ENCODE data around the gene KRTAP3-2. TPM values are rescaled to one million over a fixed set of nuclear protein-coding genes. Genes with fewer than 3 reads are reported as not detected.

KRTAP3-2 gene
- total RNA-seq, 1 donor = not detected

GRCh38 chr17:40950176-40950575 lies 49.5 kb downstream of the KRTAP3-2 start:
- no peak for DNase-seq (ENCODE audit: low read depth)
- no peak for TF ChIP-seq CTCF (IDR thresholded peaks at IDR 0.05; ENCODE audit: insufficient read depth, low read depth, low read length)
- no peak overlapping the region for H3K4me3 ChIP-seq (ENCODE audit: low read depth, low read length)

- DNase-seq (ENCODE audit: low read depth) = no peak
- TF ChIP-seq CTCF (IDR thresholded peaks at IDR 0.05; ENCODE audit: insufficient read depth, low read depth, low read length) = no peak
- H3K4me3 ChIP-seq (ENCODE audit: low read depth, low read length) = no peak overlapping the region
These were observed 50.3 kb downstream of the KRTAP3-2 start for GRCh38 chr17:40949418-40949817.

Small RNAs within 50 kb of the gene (small RNA-seq; reads per million reads assigned to genes)
- not detected for gene KRTAP3-4P

Other genes with a start within 250 kb of the KRTAP3-2 start
- gene KRT25, start 244.6 kb downstream of the KRTAP3-2 start, total RNA-seq = not detected in 2 replicates
- not detected in 2 replicates for gene KRT26, start 227.7 kb downstream of the KRTAP3-2 start, total RNA-seq
- gene KRT27, start 217.4 kb downstream of the KRTAP3-2 start, total RNA-seq = not detected in 2 replicates
- not detected in 2 replicates for gene KRT28, start 199.9 kb downstream of the KRTAP3-2 start, total RNA-seq
- gene KRT10, start 177.3 kb downstream of the KRTAP3-2 start, total RNA-seq = 3.0 and 3.2 TPM in 2 replicates
- gene KRT12, start 132.7 kb downstream of the KRTAP3-2 start, total RNA-seq = not detected in 2 replicates
- not detected in 2 replicates for gene KRT20, start 114.7 kb downstream of the KRTAP3-2 start, total RNA-seq
- gene KRT23, start 62.3 kb downstream of the KRTAP3-2 start, total RNA-seq = under 0.01 and 1.7 TPM in 2 replicates
- not detected in 2 replicates for gene KRT39, start 33.0 kb downstream of the KRTAP3-2 start, total RNA-seq
- gene KRT40, start 15.6 kb downstream of the KRTAP3-2 start, total RNA-seq = not detected in 2 replicates
- not detected in 2 replicates for gene KRTAP3-3, start 5.7 kb downstream of the KRTAP3-2 start, total RNA-seq
- gene KRTAP3-1, start 9.2 kb upstream of the KRTAP3-2 start, total RNA-seq = not detected in 2 replicates
- 11.0 and 16.4 TPM in 2 replicates for gene KRTAP1-5, start 27.3 kb upstream of the KRTAP3-2 start, total RNA-seq
- gene KRTAP1-4, start 30.3 kb upstream of the KRTAP3-2 start, total RNA-seq = not detected in 2 replicates
- not detected in 2 replicates for gene KRTAP1-3, start 35.0 kb upstream of the KRTAP3-2 start, total RNA-seq
- not detected in 2 replicates for gene KRTAP1-1, start 41.5 kb upstream of the KRTAP3-2 start, total RNA-seq
- not detected in 2 replicates for gene KRTAP2-1, start 47.4 kb upstream of the KRTAP3-2 start, total RNA-seq
- not detected in 2 replicates for gene KRTAP2-2, start 55.3 kb upstream of the KRTAP3-2 start, total RNA-seq
- 0.32 TPM in 1 of 2 replicates, not detected in the other for gene KRTAP2-3, start 60.2 kb upstream of the KRTAP3-2 start, total RNA-seq
- gene KRTAP2-4, start 66.0 kb upstream of the KRTAP3-2 start, total RNA-seq = not detected in 2 replicates
- gene KRTAP4-7, start 84.2 kb upstream of the KRTAP3-2 start, total RNA-seq = not detected in 2 replicates
- gene KRTAP4-8, start 98.2 kb upstream of the KRTAP3-2 start, total RNA-seq = not detected in 2 replicates
- gene KRTAP4-16, start 102.3 kb upstream of the KRTAP3-2 start, total RNA-seq = not detected in 2 replicates
- not detected in 2 replicates for gene KRTAP4-9, start 105.5 kb upstream of the KRTAP3-2 start, total RNA-seq
- not detected in 2 replicates for gene KRTAP4-11, start 118.5 kb upstream of the KRTAP3-2 start, total RNA-seq
- gene KRTAP4-12, start 124.3 kb upstream of the KRTAP3-2 start, total RNA-seq = not detected in 2 replicates
- not detected in 2 replicates for gene KRTAP4-6, start 140.6 kb upstream of the KRTAP3-2 start, total RNA-seq
- not detected in 2 replicates for gene KRTAP4-5, start 149.9 kb upstream of the KRTAP3-2 start, total RNA-seq
- gene KRTAP4-4, start 160.8 kb upstream of the KRTAP3-2 start, total RNA-seq = not detected in 2 replicates
- not detected in 2 replicates for gene KRTAP4-3, start 168.3 kb upstream of the KRTAP3-2 start, total RNA-seq
- gene KRTAP4-2, start 178.3 kb upstream of the KRTAP3-2 start, total RNA-seq = not detected in 2 replicates
- gene KRTAP4-1, start 185.0 kb upstream of the KRTAP3-2 start, total RNA-seq = not detected in 2 replicates
- gene KRTAP9-1, start 190.0 kb upstream of the KRTAP3-2 start, total RNA-seq = not detected in 2 replicates
- not detected in 2 replicates for gene KRTAP9-2, start 226.7 kb upstream of the KRTAP3-2 start, total RNA-seq
- not detected in 2 replicates for gene KRTAP9-3, start 232.5 kb upstream of the KRTAP3-2 start, total RNA-seq
- gene KRTAP9-8, start 238.1 kb upstream of the KRTAP3-2 start, total RNA-seq = not detected in 2 replicates
- not detected in 2 replicates for gene KRTAP9-4, start 249.8 kb upstream of the KRTAP3-2 start, total RNA-seq